ENCODE measurements around the gene IL2RA.

The IL2RA gene

GRCh38 chr10:5971886-5972285, 90.3 kb downstream of the IL2RA start:
- no peak overlapping the region for H2AFZ ChIP-seq (ENCODE audit: low read depth, low read length, severe bottlenecking)
- no peaks in the 10 kb centered on the region for H3K9me2 ChIP-seq (replicated peaks; ENCODE audit: insufficient read depth, low read length)
- no peak overlapping the region for H3K27ac ChIP-seq (ENCODE audit: low read depth, low read length)
- H3K36me3 ChIP-seq (ENCODE audit: low read length): no peaks in the 10 kb centered on the region
- no peaks in the 10 kb centered on the region for H3K79me2 ChIP-seq (ENCODE audit: insufficient read depth, low read length)
- H3K4me3 ChIP-seq (ENCODE audit: insufficient read depth, low read length, poor library complexity, severe bottlenecking): no peak overlapping the region
- no peaks in the 10 kb centered on the region for H3F3A ChIP-seq (ENCODE audit: insufficient read depth)
- H3K4me2 ChIP-seq (ENCODE audit: low read depth, low read length, poor library complexity, severe bottlenecking): no peak overlapping the region
- H3K9ac ChIP-seq (ENCODE audit: low read length): no peak overlapping the region
- no peaks in the 10 kb centered on the region for H4K20me1 ChIP-seq (ENCODE audit: low read depth, low read length)
- no peaks in the 10 kb centered on the region for H3K9me3 ChIP-seq (ENCODE audit: insufficient read depth, low read length)
- no peaks in the 10 kb centered on the region for H3K27me3 ChIP-seq (ENCODE audit: low read length)
- TF ChIP-seq EZH2phosphoT487 (conservative IDR thresholded peaks at IDR 0.05; ENCODE audit: low read length): no peak
- no peak for TF ChIP-seq CTCF (IDR thresholded peaks at IDR 0.05; ENCODE audit: insufficient read depth, low read length, poor library complexity, severe bottlenecking)

GRCh38 chr10:5971315-5971832, 90.8 kb downstream of the IL2RA start:
- no peak for TF ChIP-seq EZH2phosphoT487 (conservative IDR thresholded peaks at IDR 0.05; ENCODE audit: low read length)
- no peak for TF ChIP-seq CTCF (IDR thresholded peaks at IDR 0.05; ENCODE audit: insufficient read depth, low read length, poor library complexity, severe bottlenecking)
- H3K9me2 ChIP-seq (replicated peaks; ENCODE audit: insufficient read depth, low read length): no peaks in the 10 kb centered on the region
- no peak overlapping the region for H3K9ac ChIP-seq (ENCODE audit: low read length)
- H3F3A ChIP-seq (ENCODE audit: insufficient read depth): no peaks in the 10 kb centered on the region
- H3K9me3 ChIP-seq (ENCODE audit: insufficient read depth, low read length): no peaks in the 10 kb centered on the region
- H3K79me2 ChIP-seq (ENCODE audit: insufficient read depth, low read length): no peaks in the 10 kb centered on the region
- no peaks in the 10 kb centered on the region for H4K20me1 ChIP-seq (ENCODE audit: low read depth, low read length)
- H3K36me3 ChIP-seq (ENCODE audit: low read length): no peaks in the 10 kb centered on the region
- H2AFZ ChIP-seq (ENCODE audit: low read depth, low read length, severe bottlenecking): no peak overlapping the region
- no peak overlapping the region for H3K4me3 ChIP-seq (ENCODE audit: insufficient read depth, low read length, poor library complexity, severe bottlenecking)
- no peak overlapping the region for H3K27ac ChIP-seq (ENCODE audit: low read depth, low read length)
- no peak overlapping the region for H3K4me2 ChIP-seq (ENCODE audit: low read depth, low read length, poor library complexity, severe bottlenecking)
- no peaks in the 10 kb centered on the region for H3K27me3 ChIP-seq (ENCODE audit: low read length)

GRCh38 chr10:5970527-5970926, 91.6 kb downstream of the IL2RA start:
- no peaks in the 10 kb centered on the region for H4K20me1 ChIP-seq (ENCODE audit: low read depth, low read length)
- no peaks in the 10 kb centered on the region for H3K9me2 ChIP-seq (replicated peaks; ENCODE audit: insufficient read depth, low read length)
- H3K27ac ChIP-seq (ENCODE audit: low read depth, low read length): no peak overlapping the region
- H3K4me3 ChIP-seq (ENCODE audit: insufficient read depth, low read length, poor library complexity, severe bottlenecking): no peak overlapping the region
- H3K79me2 ChIP-seq (ENCODE audit: insufficient read depth, low read length): no peaks in the 10 kb centered on the region
- H3K36me3 ChIP-seq (ENCODE audit: low read length): no peaks in the 10 kb centered on the region
- H3K4me2 ChIP-seq (ENCODE audit: low read depth, low read length, poor library complexity, severe bottlenecking): no peak overlapping the region
- H3K27me3 ChIP-seq (ENCODE audit: low read length): no peaks in the 10 kb centered on the region
- H3F3A ChIP-seq (ENCODE audit: insufficient read depth): no peaks in the 10 kb centered on the region
- no peak overlapping the region for H2AFZ ChIP-seq (ENCODE audit: low read depth, low read length, severe bottlenecking)
- no peak overlapping the region for H3K9ac ChIP-seq (ENCODE audit: low read length)
- H3K9me3 ChIP-seq (ENCODE audit: insufficient read depth, low read length): no peaks in the 10 kb centered on the region
- no peak for TF ChIP-seq EZH2phosphoT487 (conservative IDR thresholded peaks at IDR 0.05; ENCODE audit: low read length)
- no peak for TF ChIP-seq CTCF (IDR thresholded peaks at IDR 0.05; ENCODE audit: insufficient read depth, low read length, poor library complexity, severe bottlenecking)
